WTC11 (cell line): Measurements from ENCODE around the gene DUSP9. TPM values are rescaled to one million over a fixed set of nuclear protein-coding genes. Genes with fewer than 3 reads are reported as not detected.
A peak's percentile ranks its signal among the peaks of the same experiment; 100 is the strongest.

Experiments
- ATAC-seq: fragments of 200-7000 bp; cut with Tn5 transposase; 2 replicates; pipeline ENCODE4 v1.10.0; 2021; ENCODE audit warnings: mild to moderate bottlenecking, moderate library complexity
- CTCF ChIA-PET: fragments of 300-600 bp; sonication (Branson Sonifier 250); formaldehyde crosslinking; loops from one replicate; lab custom pipeline; 2021; ENCODE audit warnings: antibody characterized with exemption; lab: Charles Lee
- POLR2A ChIA-PET: fragments of 350-600 bp; sonication (Branson Sonifier 250); formaldehyde crosslinking; loops from one replicate; lab custom pipeline; 2021; ENCODE audit warnings: antibody characterized with exemption; lab: Charles Lee
- DNase-seq: peaks from one replicate; pipeline ENCODE4 v3.0.0; 2021; ENCODE audit warnings: low spot score
- H3K27ac Mint-ChIP-seq: 2 replicates; pipeline ENCODE4 v1.8.0; 2021; ENCODE audit warnings: mixed read lengths
- H3K27me3 Mint-ChIP-seq: 2 replicates; pipeline ENCODE4 v1.8.0; 2021; ENCODE audit warnings: low read depth, mild to moderate bottlenecking, moderate library complexity, mixed read lengths
- H3K36me3 Mint-ChIP-seq: 2 replicates; pipeline ENCODE4 v1.8.0; 2021; ENCODE audit warnings: mixed read lengths
- H3K4me1 Mint-ChIP-seq: 2 replicates; pipeline ENCODE4 v1.8.0; 2022; ENCODE audit warnings: mixed read lengths
- H3K4me3 Mint-ChIP-seq: 2 replicates; pipeline ENCODE4 v1.8.0; 2021; ENCODE audit warnings: mild to moderate bottlenecking, moderate library complexity, mixed read lengths
- H3K9me3 Mint-ChIP-seq: 2 replicates; pipeline ENCODE4 v1.8.0; 2021; ENCODE audit warnings: mixed read lengths
- CREM ChIP-seq: sonication (generic); formaldehyde crosslinking; IDR thresholded peaks from 2 replicates; pipeline ENCODE4 v1.8.1; 2022; ENCODE audit warnings: mild to moderate bottlenecking, missing genetic modification reagents, moderate library complexity
- ELF4 ChIP-seq: sonication (generic); formaldehyde crosslinking; IDR thresholded peaks from 2 replicates; pipeline ENCODE4 v1.8.1; 2022; ENCODE audit warnings: low read depth, mild to moderate bottlenecking, moderate library complexity, missing genetic modification reagents
- FOXJ3 ChIP-seq: sonication (generic); formaldehyde crosslinking; IDR thresholded peaks from 2 replicates; pipeline ENCODE4 v1.9.0; 2021; ENCODE audit warnings: missing genetic modification reagents, mild to moderate bottlenecking, borderline replicate concordance
- GRHL2 ChIP-seq: fragments of 250-450 bp; sonication (Bioruptor Pico); IDR thresholded peaks from 2 replicates; pipeline ENCODE4 v1.8.0; 2022; ENCODE audit warnings: mild to moderate bottlenecking, moderate library complexity; ENCODE audit not compliant: insufficient replicate concordance, severe bottlenecking
- GTF2I ChIP-seq: fragments of 250-450 bp; sonication (Bioruptor Pico); conservative IDR thresholded peaks from 2 replicates; pipeline ENCODE4 v1.4.0; 2021; ENCODE audit warnings: mild to moderate bottlenecking
- KAT7 ChIP-seq: sonication (generic); formaldehyde crosslinking; IDR thresholded peaks from 2 replicates; pipeline ENCODE4 v1.8.1; 2023; ENCODE audit warnings: missing genetic modification reagents, mild to moderate bottlenecking, borderline replicate concordance
- MXD4 ChIP-seq: fragments of 250-450 bp; sonication (Bioruptor Pico); IDR thresholded peaks from 2 replicates; pipeline ENCODE4 v1.8.0; 2021; ENCODE audit warnings: mild to moderate bottlenecking, moderate library complexity, borderline replicate concordance
- NFATC4 ChIP-seq: fragments of 250-450 bp; sonication (Bioruptor Pico); IDR thresholded peaks from 2 replicates; pipeline ENCODE4 v1.9.0; 2021; ENCODE audit warnings: mild to moderate bottlenecking
- NR1H2 ChIP-seq: sonication (generic); formaldehyde crosslinking; IDR thresholded peaks from 2 replicates; pipeline ENCODE4 v1.9.0; 2021; ENCODE audit warnings: mild to moderate bottlenecking, moderate library complexity, missing genetic modification reagents
- PRRX2 ChIP-seq: fragments of 250-450 bp; sonication (Bioruptor Pico); IDR thresholded peaks from 2 replicates; pipeline ENCODE4 v1.8.0; 2021; ENCODE audit warnings: mild to moderate bottlenecking
- SMAD3 ChIP-seq: sonication (generic); formaldehyde crosslinking; IDR thresholded peaks from 2 replicates; pipeline ENCODE4 v1.8.0; 2022; ENCODE audit warnings: missing genetic modification reagents, mild to moderate bottlenecking, borderline replicate concordance
- SMAD4 ChIP-seq: sonication (generic); formaldehyde crosslinking; IDR thresholded peaks from 2 replicates; pipeline ENCODE4 v1.8.0; 2022; ENCODE audit warnings: mild to moderate bottlenecking, missing genetic modification reagents
- TCF7 ChIP-seq: sonication (generic); formaldehyde crosslinking; IDR thresholded peaks from 2 replicates; pipeline ENCODE4 v1.8.0; 2022; ENCODE audit warnings: mild to moderate bottlenecking, low read depth, missing genetic modification reagents, moderate library complexity
- TP53 ChIP-seq: sonication (generic); formaldehyde crosslinking; IDR thresholded peaks from 2 replicates; pipeline ENCODE4 v1.8.1; 2023; ENCODE audit warnings: mild to moderate bottlenecking, missing genetic modification reagents
- ZBTB21 ChIP-seq: sonication (generic); formaldehyde crosslinking; IDR thresholded peaks from 2 replicates; pipeline ENCODE4 v1.8.1; 2023; ENCODE audit warnings: mild to moderate bottlenecking, missing genetic modification reagents, borderline replicate concordance
- ZNF219 ChIP-seq: sonication (generic); formaldehyde crosslinking; IDR thresholded peaks from 2 replicates; pipeline ENCODE4 v1.8.0; 2023; ENCODE audit warnings: missing genetic modification reagents, mild to moderate bottlenecking, borderline replicate concordance
- ZNF263 ChIP-seq: sonication (generic); formaldehyde crosslinking; IDR thresholded peaks from 2 replicates; pipeline ENCODE4 v1.8.1; 2022; ENCODE audit warnings: low read depth, mild to moderate bottlenecking, moderate library complexity, missing genetic modification reagents
- ZNF317 ChIP-seq: sonication (generic); formaldehyde crosslinking; IDR thresholded peaks from 2 replicates; pipeline ENCODE4 v1.8.1; 2023; ENCODE audit warnings: low read depth, mild to moderate bottlenecking, moderate library complexity, missing genetic modification reagents, borderline replicate concordance
- ZNF396 ChIP-seq: fragments of 250-450 bp; sonication (Bioruptor Pico); IDR thresholded peaks from 2 replicates; pipeline ENCODE4 v1.8.0; 2021; ENCODE audit warnings: mild to moderate bottlenecking, moderate library complexity, borderline replicate concordance
- total RNA-seq: library from RNA; stranded (reverse); gene quantifications from 3 replicates; pipeline ENCODE4 v1.2.3, GENCODE V29; 2021
- TF ChIP-seq, protein P1 (sequence below): sonication (generic); formaldehyde crosslinking; conservative IDR thresholded peaks from 2 replicates; pipeline ENCODE4 v1.8.1; 2023; ENCODE audit warnings: mild to moderate bottlenecking, low read depth, missing genetic modification reagents, moderate library complexity
- TF ChIP-seq, protein P2 (sequence below): sonication (generic); formaldehyde crosslinking; IDR thresholded peaks from 2 replicates; pipeline ENCODE4 v1.8.0; 2023; ENCODE audit warnings: missing genetic modification reagents
- TF ChIP-seq, protein P3 (sequence below): fragments of 250-450 bp; sonication (Bioruptor Pico); IDR thresholded peaks from 2 replicates; pipeline ENCODE4 v1.8.0; 2021; ENCODE audit warnings: mild to moderate bottlenecking
- TF ChIP-seq, protein P4 (sequence below): sonication (generic); formaldehyde crosslinking; IDR thresholded peaks from 2 replicates; pipeline ENCODE4 v1.8.1; 2022; ENCODE audit warnings: mild to moderate bottlenecking, moderate library complexity, missing genetic modification reagents
- TF ChIP-seq, protein P5 (sequence below): sonication (generic); formaldehyde crosslinking; IDR thresholded peaks from 2 replicates; pipeline ENCODE4 v1.8.1; 2022; ENCODE audit warnings: low read depth, missing genetic modification reagents, borderline replicate concordance
- TF ChIP-seq, protein P6 (sequence below): sonication (generic); formaldehyde crosslinking; IDR thresholded peaks from 2 replicates; pipeline ENCODE4 v1.8.1; 2023; ENCODE audit warnings: mild to moderate bottlenecking, missing genetic modification reagents, moderate library complexity
- TF ChIP-seq, protein P7 (sequence below): sonication (generic); formaldehyde crosslinking; conservative IDR thresholded peaks from 2 replicates; pipeline ENCODE4 v1.8.1; 2022; ENCODE audit warnings: mild to moderate bottlenecking, missing genetic modification reagents
- TF ChIP-seq, protein P8 (sequence below): sonication (generic); formaldehyde crosslinking; IDR thresholded peaks from 2 replicates; pipeline ENCODE4 v1.8.0; 2022; ENCODE audit warnings: mild to moderate bottlenecking, missing genetic modification reagents

Gene DUSP9
- total RNA-seq, 1 experiment from 2014 or later = 2.5 TPM

DNA sequence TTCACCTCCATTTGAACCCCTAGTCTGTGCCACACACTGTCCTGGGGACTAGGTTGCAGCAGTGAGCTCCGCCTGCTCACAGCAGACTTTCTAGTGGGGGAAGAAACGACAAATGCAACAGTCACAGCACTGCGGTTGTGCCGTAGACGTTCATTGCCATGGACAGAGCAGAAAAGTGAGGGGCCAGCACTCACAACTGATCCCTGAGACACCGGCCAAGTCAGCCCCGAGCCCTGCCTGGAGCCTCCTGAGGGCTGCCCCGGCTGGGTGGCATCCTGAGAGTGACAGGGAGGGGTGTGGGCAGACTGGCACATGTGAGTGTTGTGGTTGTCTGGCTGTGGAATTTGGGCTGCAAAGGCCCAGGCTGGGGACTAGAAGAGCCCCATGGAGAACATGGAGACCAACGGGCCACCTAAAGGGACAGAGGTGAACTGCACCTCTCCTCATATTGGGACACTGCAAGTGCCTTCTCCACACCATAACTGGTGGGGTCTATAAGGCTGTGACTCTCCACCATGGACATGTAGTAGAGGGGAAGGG is 4.6 kb downstream of the DUSP9 start:
- ChIA-PET POLR2A (no interaction called here), CTCF (interaction anchor here (0.7 to 10.6 kb wide), 4 partner anchors 15 to 112 kb away, joined by 3 to 153 read pairs (median 4); no protein-coding TSS in a partner anchor)
- H3K4me1 Mint-ChIP-seq = no peaks in the 10 kb centered on the region
- H3K4me3 Mint-ChIP-seq = no peak overlapping the region
- TF ChIP-seq, protein P1, sequence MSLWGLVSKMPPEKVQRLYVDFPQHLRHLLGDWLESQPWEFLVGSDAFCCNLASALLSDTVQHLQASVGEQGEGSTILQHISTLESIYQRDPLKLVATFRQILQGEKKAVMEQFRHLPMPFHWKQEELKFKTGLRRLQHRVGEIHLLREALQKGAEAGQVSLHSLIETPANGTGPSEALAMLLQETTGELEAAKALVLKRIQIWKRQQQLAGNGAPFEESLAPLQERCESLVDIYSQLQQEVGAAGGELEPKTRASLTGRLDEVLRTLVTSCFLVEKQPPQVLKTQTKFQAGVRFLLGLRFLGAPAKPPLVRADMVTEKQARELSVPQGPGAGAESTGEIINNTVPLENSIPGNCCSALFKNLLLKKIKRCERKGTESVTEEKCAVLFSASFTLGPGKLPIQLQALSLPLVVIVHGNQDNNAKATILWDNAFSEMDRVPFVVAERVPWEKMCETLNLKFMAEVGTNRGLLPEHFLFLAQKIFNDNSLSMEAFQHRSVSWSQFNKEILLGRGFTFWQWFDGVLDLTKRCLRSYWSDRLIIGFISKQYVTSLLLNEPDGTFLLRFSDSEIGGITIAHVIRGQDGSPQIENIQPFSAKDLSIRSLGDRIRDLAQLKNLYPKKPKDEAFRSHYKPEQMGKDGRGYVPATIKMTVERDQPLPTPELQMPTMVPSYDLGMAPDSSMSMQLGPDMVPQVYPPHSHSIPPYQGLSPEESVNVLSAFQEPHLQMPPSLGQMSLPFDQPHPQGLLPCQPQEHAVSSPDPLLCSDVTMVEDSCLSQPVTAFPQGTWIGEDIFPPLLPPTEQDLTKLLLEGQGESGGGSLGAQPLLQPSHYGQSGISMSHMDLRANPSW = no peak
- TF ChIP-seq, protein P2, sequence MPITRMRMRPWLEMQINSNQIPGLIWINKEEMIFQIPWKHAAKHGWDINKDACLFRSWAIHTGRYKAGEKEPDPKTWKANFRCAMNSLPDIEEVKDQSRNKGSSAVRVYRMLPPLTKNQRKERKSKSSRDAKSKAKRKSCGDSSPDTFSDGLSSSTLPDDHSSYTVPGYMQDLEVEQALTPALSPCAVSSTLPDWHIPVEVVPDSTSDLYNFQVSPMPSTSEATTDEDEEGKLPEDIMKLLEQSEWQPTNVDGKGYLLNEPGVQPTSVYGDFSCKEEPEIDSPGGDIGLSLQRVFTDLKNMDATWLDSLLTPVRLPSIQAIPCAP (CRISPR knock-in tag) = no peak
- no peak for TF ChIP-seq ELF4
- TF ChIP-seq ZNF317 (CRISPR knock-in tag) = no peak
- no peak for TF ChIP-seq ZBTB21 (CRISPR knock-in tag)
- TF ChIP-seq, protein P3, sequence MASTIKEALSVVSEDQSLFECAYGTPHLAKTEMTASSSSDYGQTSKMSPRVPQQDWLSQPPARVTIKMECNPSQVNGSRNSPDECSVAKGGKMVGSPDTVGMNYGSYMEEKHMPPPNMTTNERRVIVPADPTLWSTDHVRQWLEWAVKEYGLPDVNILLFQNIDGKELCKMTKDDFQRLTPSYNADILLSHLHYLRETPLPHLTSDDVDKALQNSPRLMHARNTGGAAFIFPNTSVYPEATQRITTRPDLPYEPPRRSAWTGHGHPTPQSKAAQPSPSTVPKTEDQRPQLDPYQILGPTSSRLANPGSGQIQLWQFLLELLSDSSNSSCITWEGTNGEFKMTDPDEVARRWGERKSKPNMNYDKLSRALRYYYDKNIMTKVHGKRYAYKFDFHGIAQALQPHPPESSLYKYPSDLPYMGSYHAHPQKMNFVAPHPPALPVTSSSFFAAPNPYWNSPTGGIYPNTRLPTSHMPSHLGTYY (CRISPR knock-in tag) = no peak
- peaks cover 28% of the 10 kb centered on the region for H3K27me3 Mint-ChIP-seq
- H3K27ac Mint-ChIP-seq = no peak overlapping the region
- H3K9me3 Mint-ChIP-seq = no peaks in the 10 kb centered on the region; the same call in 1 of the 2 replicates
- H3K36me3 Mint-ChIP-seq = no peaks in the 10 kb centered on the region
- ATAC-seq (peak; percentile 51), DNase-seq (no peak)

DNA sequence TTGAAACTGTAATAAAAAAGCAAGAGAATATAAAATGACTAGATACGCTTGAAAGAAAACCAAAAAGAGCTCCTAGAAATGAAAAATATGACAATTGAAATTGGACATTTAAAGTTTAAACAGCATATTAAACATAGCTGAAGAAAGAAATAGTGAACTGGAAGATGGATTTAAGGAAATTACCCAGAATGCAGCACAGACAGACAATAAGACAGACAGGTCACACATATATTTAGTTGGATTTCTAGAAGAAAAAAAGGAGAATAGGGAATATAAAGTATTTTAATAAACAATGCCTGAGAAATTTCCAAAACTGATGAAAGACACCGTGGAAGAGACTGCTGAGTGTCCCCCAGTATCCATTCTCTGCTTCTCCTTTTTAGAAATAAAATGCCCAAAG is 6.6 kb downstream of the DUSP9 start:
- ATAC-seq = no peak

DNA sequence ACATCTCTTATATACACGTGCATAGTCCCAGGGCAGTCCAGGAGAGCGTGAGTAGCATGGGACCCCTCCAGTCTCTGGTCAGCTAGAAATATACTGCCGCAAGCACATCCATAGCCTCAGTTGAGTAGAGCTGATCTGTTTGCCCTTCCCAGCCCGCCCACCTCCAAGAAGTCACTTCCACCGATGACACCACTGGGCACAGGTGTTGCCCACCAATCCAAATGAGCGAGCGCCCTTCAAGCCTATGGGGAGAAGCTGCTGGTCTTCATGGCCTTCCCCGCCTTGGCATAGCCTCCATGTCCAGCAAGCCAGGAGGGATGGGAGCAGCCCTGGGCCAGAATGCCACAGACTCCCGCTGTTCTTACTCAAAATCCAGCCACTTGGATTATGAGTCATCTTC is 10.2 kb downstream of the DUSP9 start:
- H3K27ac Mint-ChIP-seq = no peak overlapping the region
- ATAC-seq (no peak), DNase-seq (no peak)
- ChIA-PET CTCF (interaction anchor here (0.6 to 2.3 kb wide), 8 partner anchors 10 to 397 kb away, joined by 3 to 11 read pairs (median 5); partner anchors contain the start of gene PNCK), POLR2A (interaction anchor here (0.7 kb wide), 1 partner anchor 112 kb away, joined by 5 read pairs; no protein-coding TSS in a partner anchor)
- H3K4me1 Mint-ChIP-seq = no peaks in the 10 kb centered on the region
- H3K9me3 Mint-ChIP-seq = peaks cover 4% of the 10 kb centered on the region; the same call in 1 of the 2 replicates
- H3K4me3 Mint-ChIP-seq = no peak overlapping the region
- peaks cover 24% of the 10 kb centered on the region for H3K27me3 Mint-ChIP-seq
- H3K36me3 Mint-ChIP-seq = no peaks in the 10 kb centered on the region
- TF ChIP-seq, protein P4, sequence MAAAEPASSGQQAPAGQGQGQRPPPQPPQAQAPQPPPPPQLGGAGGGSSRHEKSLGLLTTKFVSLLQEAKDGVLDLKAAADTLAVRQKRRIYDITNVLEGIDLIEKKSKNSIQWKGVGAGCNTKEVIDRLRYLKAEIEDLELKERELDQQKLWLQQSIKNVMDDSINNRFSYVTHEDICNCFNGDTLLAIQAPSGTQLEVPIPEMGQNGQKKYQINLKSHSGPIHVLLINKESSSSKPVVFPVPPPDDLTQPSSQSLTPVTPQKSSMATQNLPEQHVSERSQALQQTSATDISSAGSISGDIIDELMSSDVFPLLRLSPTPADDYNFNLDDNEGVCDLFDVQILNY (CRISPR knock-in tag) = no peak
- TF ChIP-seq TP53 (CRISPR knock-in tag) = no peak
- TF ChIP-seq NR1H2 (CRISPR knock-in tag) = no peak
- no peak for TF ChIP-seq ZNF396 (CRISPR knock-in tag)
- TF ChIP-seq MXD4 (CRISPR knock-in tag) = no peak
- no peak for TF ChIP-seq SMAD4
- no peak for TF ChIP-seq KAT7 (CRISPR knock-in tag)
- TF ChIP-seq, protein P5, sequence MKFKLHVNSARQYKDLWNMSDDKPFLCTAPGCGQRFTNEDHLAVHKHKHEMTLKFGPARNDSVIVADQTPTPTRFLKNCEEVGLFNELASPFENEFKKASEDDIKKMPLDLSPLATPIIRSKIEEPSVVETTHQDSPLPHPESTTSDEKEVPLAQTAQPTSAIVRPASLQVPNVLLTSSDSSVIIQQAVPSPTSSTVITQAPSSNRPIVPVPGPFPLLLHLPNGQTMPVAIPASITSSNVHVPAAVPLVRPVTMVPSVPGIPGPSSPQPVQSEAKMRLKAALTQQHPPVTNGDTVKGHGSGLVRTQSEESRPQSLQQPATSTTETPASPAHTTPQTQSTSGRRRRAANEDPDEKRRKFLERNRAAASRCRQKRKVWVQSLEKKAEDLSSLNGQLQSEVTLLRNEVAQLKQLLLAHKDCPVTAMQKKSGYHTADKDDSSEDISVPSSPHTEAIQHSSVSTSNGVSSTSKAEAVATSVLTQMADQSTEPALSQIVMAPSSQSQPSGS (CRISPR knock-in tag) = no peak
- TF ChIP-seq, protein P6, sequence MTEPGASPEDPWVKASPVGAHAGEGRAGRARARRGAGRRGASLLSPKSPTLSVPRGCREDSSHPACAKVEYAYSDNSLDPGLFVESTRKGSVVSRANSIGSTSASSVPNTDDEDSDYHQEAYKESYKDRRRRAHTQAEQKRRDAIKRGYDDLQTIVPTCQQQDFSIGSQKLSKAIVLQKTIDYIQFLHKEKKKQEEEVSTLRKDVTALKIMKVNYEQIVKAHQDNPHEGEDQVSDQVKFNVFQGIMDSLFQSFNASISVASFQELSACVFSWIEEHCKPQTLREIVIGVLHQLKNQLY (CRISPR knock-in tag) = no peak
- TF ChIP-seq PRRX2 (CRISPR knock-in tag) = no peak
- TF ChIP-seq, protein P7, sequence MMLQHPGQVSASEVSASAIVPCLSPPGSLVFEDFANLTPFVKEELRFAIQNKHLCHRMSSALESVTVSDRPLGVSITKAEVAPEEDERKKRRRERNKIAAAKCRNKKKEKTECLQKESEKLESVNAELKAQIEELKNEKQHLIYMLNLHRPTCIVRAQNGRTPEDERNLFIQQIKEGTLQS (CRISPR knock-in tag) = no peak
- TF ChIP-seq FOXJ3 (CRISPR knock-in tag) = no peak
- no peak for TF ChIP-seq GTF2I (CRISPR knock-in tag)
- no peak for TF ChIP-seq CREM (CRISPR knock-in tag)

More for the DNA sequence above, 6.6 kb downstream of the DUSP9 start:
- TF ChIP-seq ZNF396 (CRISPR knock-in tag) (no peak), GRHL2 (CRISPR knock-in tag) (no peak), NFATC4 (CRISPR knock-in tag) (no peak), ZNF263 (CRISPR knock-in tag) (no peak), SMAD3 (CRISPR knock-in tag) (no peak), TCF7 (CRISPR knock-in tag) (no peak), CREM (CRISPR knock-in tag) (no peak), ELF4 (no peak), SMAD4 (no peak), ZNF219 (CRISPR knock-in tag) (no peak)
- TF ChIP-seq, protein P8, sequence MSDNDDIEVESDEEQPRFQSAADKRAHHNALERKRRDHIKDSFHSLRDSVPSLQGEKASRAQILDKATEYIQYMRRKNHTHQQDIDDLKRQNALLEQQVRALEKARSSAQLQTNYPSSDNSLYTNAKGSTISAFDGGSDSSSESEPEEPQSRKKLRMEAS (CRISPR knock-in tag) = no peak
- Mint-ChIP-seq H3K27me3 (peaks cover 13% of the 10 kb centered on the region), H3K4me3 (no peak overlapping the region), H3K27ac (no peak overlapping the region), H3K4me1 (no peaks in the 10 kb centered on the region), H3K9me3 (no peaks in the 10 kb centered on the region; the same call in 1 of the 2 replicates), H3K36me3 (no peaks in the 10 kb centered on the region)
- CTCF ChIA-PET = interaction anchor here (1.2 to 1.6 kb wide), 2 partner anchors 9 to 15 kb away, joined by 3 to 6 read pairs; no protein-coding TSS in a partner anchor
- POLR2A ChIA-PET = no interaction called here
- no peak for DNase-seq
